ENCODE measurements around the gene CHMP1A. TPM values are rescaled to one million over a fixed set of nuclear protein-coding genes. Genes with fewer than 3 reads are reported as not detected.

CHMP1A gene
- total and polyA plus RNA-seq, 2 of the 8 experiments (the other 6 are each of a cell fraction or from before 2014, with no cell fraction given) = 64.4 to 75.8 TPM

DNA sequence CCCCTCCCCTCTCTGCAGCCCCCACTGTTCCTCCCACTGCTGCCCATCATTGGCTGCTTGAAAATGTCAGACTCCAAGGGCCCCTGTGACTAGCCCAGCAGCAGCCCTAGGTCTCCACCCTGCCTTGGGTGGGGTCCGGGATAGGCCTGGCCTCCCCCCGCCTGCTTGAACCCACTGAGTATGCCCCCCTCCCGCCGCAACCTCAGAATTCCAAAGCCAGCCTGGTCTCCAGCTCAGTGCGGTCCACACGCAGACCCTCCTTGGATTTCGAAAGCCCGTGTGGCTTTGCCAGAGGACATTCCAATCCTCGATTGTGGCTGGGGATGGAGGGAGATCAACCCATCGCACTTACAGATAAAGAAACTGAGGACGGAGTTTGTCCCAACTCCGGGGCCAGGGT, 37.7 kb downstream of the CHMP1A start:
- no peak for DNase-seq (ENCODE audit: low read depth in 1 of 2, low spot score in 2 of 2)

More for the DNA sequence above, 37.7 kb downstream of the CHMP1A start:
- no peak overlapping the region for H3K4ac ChIP-seq (replicated peaks; ENCODE audit: insufficient read length, low read depth, low read length)
- no peak overlapping the region for H2BK20ac ChIP-seq (ENCODE audit: low read length)
- no peak for FAIRE-seq
- H2AK5ac ChIP-seq (ENCODE audit: low read depth, low read length) = no peak overlapping the region
- H2AFZ ChIP-seq (ENCODE audit: low read length) = no peak overlapping the region
- H3K27me3 ChIP-seq (replicated peaks in 1 of 4; ENCODE audit: control insufficient read depth in 3 of 4, extremely low read depth in 1 of 4, insufficient read depth in 3 of 4, low read length in 3 of 4) = peaks cover 0 to 15% (median 7%) of the 10 kb centered on the region in 4 experiments; a peak in 5 of 7 replicates
- H3K4me3 ChIP-seq (ENCODE audit: extremely low read depth in 1 of 4, insufficient read depth in 2 of 4, low read depth in 3 of 4, low read length in 4 of 4) = no peak overlapping the region
- no peaks in the 10 kb centered on the region for H3K9me3 ChIP-seq (ENCODE audit: insufficient read depth in 2 of 2, low read depth in 1 of 2, low read length in 1 of 2)
- no peak overlapping the region for H3K27ac ChIP-seq (ENCODE audit: low read depth, low read length)
- WGBS, 2 experiments (ENCODE audit: extremely low coverage in 1 of 2, insufficient coverage in 1 of 2, insufficient read length in 1 of 2, insufficient replicate concordance in 2 of 2, low coverage in 1 of 2, low lambda C conversion rate in 2 of 2, missing lambda C conversion rate in 1 of 2) = 57% methylated on average over 6 of the region's 12 CpGs; no CpG with 5 or more reads in 1 of the 2 experiments
- no peak overlapping the region for H4K5ac ChIP-seq (ENCODE audit: insufficient read length, low read depth, low read length)
- no peak overlapping the region; the same call in 1 of the 2 replicates for H2BK5ac ChIP-seq (ENCODE audit: low read depth, low read length)
- no peak overlapping the region for H2BK120ac ChIP-seq (replicated peaks; ENCODE audit: low read depth, low read length)
- no peak overlapping the region for H3K23ac ChIP-seq (ENCODE audit: insufficient read length)
- H4K91ac ChIP-seq (replicated peaks; ENCODE audit: insufficient read length, low read length) = peak overlapping the region; percentile 65
- H2BK15ac ChIP-seq (ENCODE audit: low read length) = no peak overlapping the region
- H3K36me3 ChIP-seq (ENCODE audit: control insufficient read depth in 2 of 4, insufficient read depth in 4 of 4, low read length in 3 of 4) = no peaks in the 10 kb centered on the region
- no peak overlapping the region for H3K4me2 ChIP-seq (ENCODE audit: insufficient read depth in 1 of 2, low read depth in 2 of 2, low read length in 2 of 2)
- TF ChIP-seq CEBPB (IDR thresholded peaks at IDR 0.05; ENCODE audit: low read depth, low read length) = 0 out of 2 replicates have a peak, but pooled peaks have one; percentile 15
- no peak for TF ChIP-seq TAF1 (IDR thresholded peaks at IDR 0.05; ENCODE audit: low read depth, low read length)
- peak; percentile 33; the same call in 1 of the 2 replicates for TF ChIP-seq TEAD4 (IDR thresholded peaks at IDR 0.05; ENCODE audit: low read depth, low read length)
- H4K20me1 ChIP-seq (replicated peaks in 1 of 2; ENCODE audit: control insufficient read depth in 1 of 2, insufficient read depth in 2 of 2, low read length in 2 of 2) = no peaks in the 10 kb centered on the region
- ChIA-PET POLR2A (ENCODE audit: partially characterized antibody) (interaction anchor here (0.6 to 1.7 kb wide), 3 partner anchors 21 to 137 kb away, joined by 3 to 4 read pairs (median 3); no protein-coding TSS in a partner anchor), CTCF (ENCODE audit: partially characterized antibody) (interaction anchor here (2.2 to 4.9 kb wide), 2 partner anchors 18 to 21 kb away, joined by 7 to 24 read pairs; no protein-coding TSS in a partner anchor)
- H3K56ac ChIP-seq (replicated peaks; ENCODE audit: insufficient read length, low read depth, low read length) = no peak overlapping the region
- no peak overlapping the region for H2BK12ac ChIP-seq (ENCODE audit: low read depth, low read length)
- peaks cover 0 to 17% (median 6%) of the 10 kb centered on the region in 4 experiments; a peak in 6 of 7 replicates for H3K4me1 ChIP-seq (replicated peaks in 1 of 4; ENCODE audit: control insufficient read depth in 3 of 4, insufficient read depth in 4 of 4, low read length in 3 of 4)
- no peak overlapping the region for H3K9ac ChIP-seq (replicated peaks in 1 of 4; ENCODE audit: extremely low read depth in 1 of 4, low read depth in 3 of 4, low read length in 3 of 4)
- H3K79me1 ChIP-seq (ENCODE audit: low read depth, low read length) = no peaks in the 10 kb centered on the region
- H3K14ac ChIP-seq (ENCODE audit: insufficient read length) = no peak overlapping the region
- H3K79me2 ChIP-seq (ENCODE audit: control insufficient read depth in 1 of 2, insufficient read depth in 2 of 2, low read length in 2 of 2) = no peaks in the 10 kb centered on the region
- no peaks in the 10 kb centered on the region for H3K23me2 ChIP-seq (ENCODE audit: low read depth, low read length)
- no peak overlapping the region; the same call in none of the 2 replicates for H4K8ac ChIP-seq (ENCODE audit: extremely low read depth, insufficient read depth, low read length)
- H3K18ac ChIP-seq (ENCODE audit: extremely low read depth, low read length) = 0 out of 2 replicates have a peak overlapping the region, but pooled peaks have one; percentile 13

All from H1 (cell line).